AG04450 (cell line): ENCODE data around the gene ATG14. TPM values are rescaled to one million over a fixed set of nuclear protein-coding genes. Genes with fewer than 3 reads are reported as not detected.
A peak's percentile ranks its signal among the peaks of the same experiment; 100 is the strongest.

Experiments
- CTCF ChIA-PET: fragments of 300-600, 350-600 bp; formaldehyde crosslinking; extraction: SDS; loops from one replicate; lab custom pipeline; 2022; ENCODE audit warnings: antibody characterized with exemption, inconsistent platforms; lab: Charles Lee
- POLR2A ChIA-PET: fragments of 350-600 bp; formaldehyde crosslinking; extraction: SDS; loops from one replicate; lab custom pipeline; 2021; ENCODE audit warnings: antibody characterized with exemption, inconsistent platforms; lab: Yijun Ruan, JAX
- DNase-seq: peaks from one replicate; pipeline ENCODE4 v3.0.0-alpha.2; 2011; ENCODE audit warnings: low read depth, low spot score
- H3K27ac ChIP-seq: one replicate; pipeline ENCODE4 v1.5.1; 2012; ENCODE audit warnings: low read depth, low read length, control low read depth
- H3K27me3 ChIP-seq: one replicate; pipeline ENCODE4 v1.6.0; 2012; ENCODE audit warnings: low read length; ENCODE audit not compliant: control insufficient read depth, insufficient read depth
- H3K4me3 ChIP-seq: 2 replicates; pipeline ENCODE4 v1.5.1; 2011; ENCODE audit warnings: mild to moderate bottlenecking, low read depth, low read length, control low read depth
- H3K9me3 ChIP-seq: 2 replicates; pipeline ENCODE4 v1.5.1; 2012; ENCODE audit warnings: low read length; ENCODE audit not compliant: control insufficient read depth, insufficient read depth
- polyA plus RNA-seq: library from polyadenylated mRNA; depleted of rRNA; stranded (reverse); fragments of >200 nt; gene quantifications from 2 replicates; pipeline ENCODE4 v1.2.3, GENCODE V29; 2011
- TF ChIP-seq, protein P1 (sequence below): IDR thresholded peaks from 2 replicates; pipeline ENCODE4 v1.5.1; 2011; ENCODE audit warnings: low read depth, low read length, control low read depth, inconsistent platforms

ATG14 gene
- polyA plus RNA-seq, 1 experiment: 14.9 TPM

DNA sequence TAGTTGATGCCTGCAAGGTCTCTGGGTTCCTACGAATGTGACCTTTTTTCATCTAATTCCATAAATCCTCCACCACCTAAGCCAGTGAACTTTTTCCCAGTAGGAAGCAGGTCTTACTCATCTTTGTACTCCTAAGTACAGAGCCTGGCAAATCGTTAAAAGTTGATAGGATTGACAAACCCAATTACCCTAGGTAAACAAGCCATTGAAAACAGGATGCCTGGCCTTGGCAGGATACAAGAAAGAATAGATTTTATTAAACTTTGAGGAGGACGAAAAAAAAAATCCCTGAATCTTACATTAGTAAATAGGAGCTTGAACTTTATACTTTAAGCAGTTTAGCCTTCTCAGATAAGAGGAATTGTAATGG is 23.2 kb upstream of the ATG14 start:
- CTCF ChIA-PET: interaction anchor here (1.5 to 6.6 kb wide), 6 partner anchors 12 to 1052 kb away, joined by 4 to 68 read pairs (median 8); no protein-coding TSS in a partner anchor
- Histone ChIP-seq H3K9me3 (no peaks in the 10 kb centered on the region), H3K4me3 (no peak overlapping the region), H3K27ac (no peak overlapping the region), H3K27me3 (peaks cover 7% of the 10 kb centered on the region)
- DNase-seq: no peak
- POLR2A ChIA-PET: no interaction called here
- TF ChIP-seq, protein P1, sequence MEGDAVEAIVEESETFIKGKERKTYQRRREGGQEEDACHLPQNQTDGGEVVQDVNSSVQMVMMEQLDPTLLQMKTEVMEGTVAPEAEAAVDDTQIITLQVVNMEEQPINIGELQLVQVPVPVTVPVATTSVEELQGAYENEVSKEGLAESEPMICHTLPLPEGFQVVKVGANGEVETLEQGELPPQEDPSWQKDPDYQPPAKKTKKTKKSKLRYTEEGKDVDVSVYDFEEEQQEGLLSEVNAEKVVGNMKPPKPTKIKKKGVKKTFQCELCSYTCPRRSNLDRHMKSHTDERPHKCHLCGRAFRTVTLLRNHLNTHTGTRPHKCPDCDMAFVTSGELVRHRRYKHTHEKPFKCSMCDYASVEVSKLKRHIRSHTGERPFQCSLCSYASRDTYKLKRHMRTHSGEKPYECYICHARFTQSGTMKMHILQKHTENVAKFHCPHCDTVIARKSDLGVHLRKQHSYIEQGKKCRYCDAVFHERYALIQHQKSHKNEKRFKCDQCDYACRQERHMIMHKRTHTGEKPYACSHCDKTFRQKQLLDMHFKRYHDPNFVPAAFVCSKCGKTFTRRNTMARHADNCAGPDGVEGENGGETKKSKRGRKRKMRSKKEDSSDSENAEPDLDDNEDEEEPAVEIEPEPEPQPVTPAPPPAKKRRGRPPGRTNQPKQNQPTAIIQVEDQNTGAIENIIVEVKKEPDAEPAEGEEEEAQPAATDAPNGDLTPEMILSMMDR: no peak

DNA sequence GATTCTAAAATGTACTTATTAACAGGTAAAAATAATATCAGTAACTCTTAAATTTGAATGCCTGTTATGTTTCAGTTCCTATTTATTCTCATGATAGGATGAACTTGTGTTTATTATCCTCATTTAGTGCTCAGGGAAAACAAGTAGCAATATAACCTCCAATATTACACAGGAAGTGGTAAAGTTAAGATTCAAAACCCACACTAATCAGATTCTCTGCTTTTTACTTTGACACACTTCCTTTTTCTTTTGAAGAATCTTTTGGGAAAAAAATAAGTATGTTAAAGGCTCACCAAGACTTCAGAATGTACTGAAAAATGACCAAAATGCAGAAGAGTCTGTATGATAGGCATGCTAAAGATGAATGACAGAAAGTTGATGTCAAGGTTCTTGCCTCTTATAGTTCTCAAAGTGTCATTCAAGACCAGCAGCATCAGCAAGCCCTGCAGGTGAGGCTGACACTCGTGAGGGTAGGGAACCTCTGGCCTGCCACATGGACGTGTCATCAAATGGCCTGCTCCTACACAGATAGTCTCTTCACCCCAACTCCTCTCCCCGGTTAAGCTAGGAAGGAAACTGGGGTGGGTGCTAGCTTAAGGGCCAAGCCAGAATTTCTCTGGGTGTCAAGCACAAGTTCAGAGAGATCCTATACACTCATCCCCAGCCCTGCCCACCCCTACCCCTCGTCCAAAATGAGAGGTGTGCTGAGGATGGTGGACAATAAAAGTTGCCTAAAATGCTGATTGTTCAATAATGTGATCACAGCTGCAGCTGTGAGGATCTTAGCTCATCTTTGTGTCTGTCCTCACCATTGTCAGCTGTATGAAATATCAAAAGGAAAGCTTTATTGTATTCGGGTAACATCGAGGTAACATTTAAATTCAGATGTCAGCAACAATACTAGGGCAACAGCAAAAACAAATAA is 22.5 kb upstream of the ATG14 start:
- Histone ChIP-seq H3K27me3 (peaks cover 7% of the 10 kb centered on the region), H3K4me3 (no peak overlapping the region), H3K9me3 (no peaks in the 10 kb centered on the region), H3K27ac (no peak overlapping the region)
- no peak for DNase-seq
- CTCF ChIA-PET: interaction anchor here (1.4 to 6.6 kb wide), 8 partner anchors 13 to 1053 kb away, joined by 4 to 68 read pairs (median 6); partner anchors contain the start of gene FBXO34
- POLR2A ChIA-PET: no interaction called here
- TF ChIP-seq, protein P1: no peak

DNA sequence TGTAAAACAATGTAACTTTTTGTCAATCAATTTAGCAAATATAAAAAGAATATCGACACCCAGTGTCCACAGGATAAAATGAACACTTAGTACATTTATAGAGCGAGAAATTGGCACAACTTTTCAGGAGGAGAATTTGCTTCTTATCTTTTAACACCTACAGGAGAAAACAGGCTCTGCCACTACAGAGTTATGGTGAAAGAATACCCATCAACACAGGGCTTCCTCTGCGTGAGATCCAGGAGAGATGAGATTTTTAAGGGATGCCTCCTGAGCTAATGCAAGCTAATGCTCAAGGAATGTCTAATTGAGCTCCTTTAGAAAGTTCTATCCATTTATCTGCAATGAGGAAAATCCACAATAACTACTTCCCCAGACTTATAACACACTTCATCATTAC is 21.0 kb upstream of the ATG14 start:
- DNase-seq: no peak
- POLR2A ChIA-PET: no interaction called here
- Histone ChIP-seq H3K27ac (no peak overlapping the region), H3K9me3 (no peaks in the 10 kb centered on the region), H3K27me3 (peaks cover 7% of the 10 kb centered on the region), H3K4me3 (no peak overlapping the region)
- TF ChIP-seq, protein P1: no peak
- CTCF ChIA-PET: interaction anchor here (0.6 to 6.6 kb wide), 8 partner anchors 9 to 411 kb away, joined by 3 to 68 read pairs (median 7); partner anchors contain the start of gene FBXO34

DNA sequence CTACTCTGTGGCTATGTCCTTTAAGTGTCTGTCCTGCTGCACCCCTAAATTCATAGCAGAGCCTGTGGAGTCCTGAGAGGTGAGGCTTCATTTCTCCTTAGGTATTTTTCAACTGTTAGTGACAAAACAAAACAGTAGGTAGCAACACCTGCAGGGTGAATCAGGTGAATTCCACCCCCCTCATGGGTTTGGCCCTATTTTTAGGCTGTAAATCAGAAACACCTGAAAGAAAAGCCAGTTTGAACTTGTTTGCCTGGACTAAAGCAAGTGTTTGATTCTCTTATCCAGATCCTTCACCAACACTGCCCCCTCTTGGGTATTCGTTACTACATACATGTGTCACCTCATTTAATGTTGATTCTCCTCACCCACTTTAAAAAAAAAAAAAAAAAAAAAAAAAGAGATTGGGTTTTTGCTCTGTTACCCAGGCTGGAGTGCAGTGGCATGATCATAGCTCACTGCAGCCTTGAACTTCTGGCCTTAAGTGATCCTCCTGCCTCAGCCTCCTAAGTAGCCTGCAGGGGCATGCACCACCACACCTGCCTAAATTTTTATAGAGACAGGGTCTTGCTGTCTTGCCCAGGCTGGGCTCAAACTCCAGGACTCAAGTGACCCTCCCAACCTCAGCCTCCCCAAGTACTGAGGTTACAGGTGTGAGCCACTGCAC is 18.5 kb upstream of the ATG14 start:
- Histone ChIP-seq H3K27ac (no peak overlapping the region), H3K27me3 (peaks cover 3% of the 10 kb centered on the region), H3K4me3 (no peak overlapping the region), H3K9me3 (no peaks in the 10 kb centered on the region)
- ChIA-PET CTCF (interaction anchor here (0.5 to 3.4 kb wide), 27 partner anchors 16 to 1763 kb away, joined by 3 to 27 read pairs (median 4); partner anchors contain the start of gene FBXO34), POLR2A (no interaction called here)
- DNase-seq: peak; percentile 67
- TF ChIP-seq, protein P1: peak; percentile 64
